Measurements from ENCODE around the gene OR51V1.

- TF ChIP-seq CTCF (IDR thresholded peaks at IDR 0.05) (no peak), EZH2 (IDR thresholded peaks at IDR 0.05; ENCODE audit: borderline replicate concordance, insufficient read depth, low read depth, low read length, poor library complexity, severe bottlenecking) (no peak)
Measured at GRCh38 chr11:5234381-5234834, 33.9 kb upstream of the OR51V1 start, which contains the start of gene HBD.

Data from B cell (primary cell).